ENCODE data around the gene COL18A1.
"Not testable (repeated sequence)": the region's sequence is repeated elsewhere in the genome, so short reads cannot be mapped to it uniquely, and the experiment has no call there.

COL18A1 gene

DNA sequence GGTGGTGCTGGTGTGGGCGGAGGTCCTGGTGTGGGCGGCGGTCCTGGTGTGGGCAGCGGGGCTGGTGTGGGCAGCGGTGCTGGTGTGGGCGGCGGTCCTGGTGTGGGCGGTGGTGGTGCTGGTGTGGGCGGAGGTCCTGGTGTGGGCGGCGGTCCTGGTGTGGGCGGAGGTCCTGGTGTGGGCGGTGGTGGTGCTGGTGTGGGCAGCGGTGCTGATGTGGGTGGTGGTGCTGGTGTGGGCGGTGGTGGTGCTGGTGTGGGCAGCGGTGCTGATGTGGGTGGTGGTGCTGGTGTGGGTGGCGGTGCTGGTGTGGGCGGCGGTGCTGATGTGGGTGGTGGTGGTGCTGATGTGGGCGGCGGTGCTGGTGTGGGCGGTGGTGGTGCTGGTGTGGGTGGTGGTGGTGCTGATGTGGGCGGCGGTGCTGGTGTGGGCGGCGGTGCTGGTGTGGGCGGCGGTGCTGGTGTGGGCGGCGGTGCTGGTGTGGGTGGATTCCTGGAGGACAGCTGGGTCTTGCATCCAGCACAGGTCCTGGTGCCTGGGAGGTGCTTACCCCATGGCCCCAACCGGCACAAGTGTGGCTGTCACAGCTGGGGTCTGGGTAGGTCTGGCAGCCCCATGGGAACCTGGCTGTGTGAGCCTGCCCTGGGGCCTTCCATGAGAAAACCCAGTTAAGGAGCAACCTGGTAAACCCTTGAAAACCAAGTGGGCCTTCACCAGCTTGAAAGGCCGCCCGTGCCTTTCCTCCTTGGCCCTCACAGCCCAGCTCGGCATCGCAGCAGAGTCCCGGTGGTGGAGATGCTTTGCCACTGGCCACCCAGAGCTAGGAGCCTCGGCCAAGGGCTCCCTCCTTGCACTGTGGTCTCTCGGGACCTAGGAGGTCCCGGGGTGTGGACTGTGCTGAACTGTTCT lies 38.0 kb downstream of the COL18A1 start:
- DNase-seq = not testable (repeated sequence)

DNA sequence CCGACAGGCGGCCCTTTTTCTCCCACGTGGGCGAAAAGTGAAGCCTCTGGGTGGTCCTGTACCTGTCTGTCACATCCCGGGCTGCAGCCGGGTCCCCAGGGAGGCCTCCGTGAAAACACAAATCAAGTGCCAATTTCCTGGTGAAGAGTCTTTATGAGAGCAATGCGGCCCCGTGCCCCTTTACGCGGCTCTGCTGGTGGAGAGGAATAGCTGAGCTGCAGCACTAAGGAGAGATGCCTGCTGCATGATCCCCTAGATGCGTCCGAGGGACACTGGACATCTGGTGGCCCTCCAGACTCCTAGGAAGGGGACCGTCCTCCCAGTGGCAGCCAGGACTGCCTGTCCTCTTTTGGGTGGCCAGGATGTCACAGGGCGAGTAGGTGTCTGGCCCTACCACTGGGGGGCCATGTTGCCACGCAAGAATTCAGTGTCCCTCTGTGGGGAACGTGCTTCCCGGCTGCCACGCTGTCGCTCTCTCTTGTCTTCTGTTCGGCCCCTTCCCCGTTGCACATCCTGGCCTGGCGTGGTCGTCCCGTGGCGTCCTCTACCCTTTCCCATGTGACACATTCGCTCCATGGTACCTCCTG lies 38.7 kb downstream of the COL18A1 start:
- no peak for DNase-seq

DNA sequence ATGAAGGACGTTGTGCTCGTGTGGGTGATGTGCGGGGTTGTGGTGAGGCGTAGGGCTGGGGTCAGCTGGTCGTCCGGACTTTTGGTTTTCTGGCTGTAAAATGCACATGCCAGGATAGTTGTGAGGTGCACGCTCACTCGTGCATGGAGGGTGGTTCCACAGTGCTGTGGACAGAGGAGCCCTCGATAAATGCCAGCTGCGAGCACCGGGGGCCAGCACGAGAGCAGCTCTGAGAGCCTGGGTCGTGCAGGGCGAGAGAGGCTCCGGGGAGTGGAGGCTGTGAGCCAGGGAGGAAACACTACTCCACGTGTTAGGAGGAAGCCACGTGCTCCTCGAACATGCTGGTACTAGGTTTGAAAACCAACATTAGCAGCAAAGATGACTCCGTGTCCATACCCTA lies 39.4 kb downstream of the COL18A1 start:
- no peak for DNase-seq

DNA sequence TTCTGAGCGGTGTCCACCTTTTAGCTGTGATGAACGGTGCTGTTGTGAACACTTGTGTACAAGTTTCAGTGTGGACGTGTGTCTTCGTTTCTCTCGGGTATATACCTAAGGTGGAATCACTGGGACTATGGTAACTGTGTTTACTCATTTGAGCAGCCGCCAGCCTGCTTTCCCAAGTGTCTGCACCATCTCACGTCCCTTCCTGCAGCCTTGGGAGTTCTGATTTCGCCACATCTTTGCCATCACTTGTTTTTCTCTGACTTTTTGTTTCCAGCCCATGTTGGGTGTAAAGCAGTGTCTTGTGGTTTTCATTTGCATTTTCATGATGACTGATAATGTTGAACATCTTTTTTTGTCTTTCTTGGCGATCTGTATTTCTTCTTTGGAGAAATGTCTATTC lies 40.4 kb downstream of the COL18A1 start:
- no peak for DNase-seq

DNA sequence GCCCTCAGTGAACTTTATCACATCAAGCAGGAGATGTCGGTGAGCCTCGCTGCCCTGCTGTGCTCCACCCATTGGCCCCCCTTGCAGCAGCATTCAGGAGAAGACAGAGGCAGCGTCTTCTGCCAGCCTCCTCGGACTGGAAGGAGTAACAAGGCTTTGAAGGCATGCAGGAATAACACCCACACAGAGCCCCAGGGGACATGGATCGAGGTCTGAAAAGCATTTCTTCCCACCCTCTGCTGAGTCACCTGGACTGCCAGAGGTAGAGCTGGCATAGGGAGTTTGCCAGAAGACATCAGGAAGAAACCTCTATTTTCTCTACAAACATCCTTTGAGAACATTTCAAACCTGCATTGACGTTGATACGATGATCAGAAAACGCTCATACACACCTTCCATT lies 42.9 kb downstream of the COL18A1 start:
- DNase-seq = no peak

DNA sequence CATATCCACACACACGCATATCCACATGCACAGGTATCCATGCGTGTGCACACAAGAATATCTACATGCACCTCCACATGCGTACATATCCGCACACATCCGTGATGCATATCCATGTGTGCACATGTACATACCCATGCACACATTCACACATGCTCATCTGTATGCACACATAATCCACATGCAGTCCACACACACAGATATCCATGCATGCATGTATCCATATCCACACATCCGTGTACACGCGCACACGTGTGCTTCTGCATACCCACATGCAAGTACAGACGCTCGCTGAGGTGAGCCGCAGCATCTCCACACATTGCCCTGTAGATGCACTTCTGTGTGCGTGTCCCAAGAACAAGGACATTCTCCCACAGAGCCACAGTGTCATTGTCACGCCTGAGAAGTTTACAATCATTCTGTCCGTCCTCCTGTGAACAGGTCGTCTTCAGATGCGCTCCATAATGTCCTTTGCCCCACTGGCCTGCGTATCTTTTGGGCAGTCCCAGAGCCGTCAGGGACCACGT lies 43.4 kb downstream of the COL18A1 start:
- DNase-seq = no peak

DNA sequence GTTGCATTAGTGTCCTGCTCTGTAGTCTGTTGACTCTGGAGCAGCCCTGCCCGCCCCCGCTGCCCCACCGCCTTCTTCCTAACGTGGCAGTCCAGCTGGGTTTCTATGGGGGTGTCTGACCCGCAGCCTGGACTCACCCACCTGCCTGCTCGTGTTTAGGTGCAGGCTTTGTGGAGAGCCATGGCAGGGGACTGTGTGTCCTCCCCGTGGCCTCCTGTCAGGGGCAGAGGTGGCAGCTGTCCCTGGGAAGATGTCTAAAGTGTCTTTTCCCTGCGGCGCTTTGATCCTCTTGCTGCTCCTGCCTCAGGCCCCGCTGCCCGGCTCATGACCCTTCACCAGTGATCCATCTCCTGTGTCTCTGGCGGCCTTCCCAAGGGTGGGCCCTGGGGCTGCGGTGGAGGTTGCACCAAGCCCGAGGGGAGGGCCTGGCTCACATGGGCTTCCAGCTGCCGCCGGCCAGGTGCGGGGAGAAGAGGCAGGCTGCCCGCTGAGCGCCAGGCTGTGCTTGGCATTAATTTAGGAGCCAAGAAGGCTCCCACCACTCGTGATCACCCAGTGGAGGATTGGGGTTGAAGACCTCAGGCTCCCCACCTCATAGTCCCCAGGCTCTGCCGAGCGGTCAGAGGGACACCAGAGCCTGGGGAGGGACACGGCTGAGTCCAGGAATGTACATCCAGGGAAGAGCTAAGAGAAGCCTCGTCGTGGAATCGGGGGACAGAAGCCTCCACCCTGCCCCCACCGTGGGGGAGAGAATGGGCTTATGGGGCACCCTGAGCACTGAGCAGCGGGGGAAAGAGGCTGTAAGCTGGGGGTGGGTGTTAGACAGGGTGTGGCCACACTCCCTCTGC lies 44.1 kb downstream of the COL18A1 start:
- DNase-seq = no peak

DNA sequence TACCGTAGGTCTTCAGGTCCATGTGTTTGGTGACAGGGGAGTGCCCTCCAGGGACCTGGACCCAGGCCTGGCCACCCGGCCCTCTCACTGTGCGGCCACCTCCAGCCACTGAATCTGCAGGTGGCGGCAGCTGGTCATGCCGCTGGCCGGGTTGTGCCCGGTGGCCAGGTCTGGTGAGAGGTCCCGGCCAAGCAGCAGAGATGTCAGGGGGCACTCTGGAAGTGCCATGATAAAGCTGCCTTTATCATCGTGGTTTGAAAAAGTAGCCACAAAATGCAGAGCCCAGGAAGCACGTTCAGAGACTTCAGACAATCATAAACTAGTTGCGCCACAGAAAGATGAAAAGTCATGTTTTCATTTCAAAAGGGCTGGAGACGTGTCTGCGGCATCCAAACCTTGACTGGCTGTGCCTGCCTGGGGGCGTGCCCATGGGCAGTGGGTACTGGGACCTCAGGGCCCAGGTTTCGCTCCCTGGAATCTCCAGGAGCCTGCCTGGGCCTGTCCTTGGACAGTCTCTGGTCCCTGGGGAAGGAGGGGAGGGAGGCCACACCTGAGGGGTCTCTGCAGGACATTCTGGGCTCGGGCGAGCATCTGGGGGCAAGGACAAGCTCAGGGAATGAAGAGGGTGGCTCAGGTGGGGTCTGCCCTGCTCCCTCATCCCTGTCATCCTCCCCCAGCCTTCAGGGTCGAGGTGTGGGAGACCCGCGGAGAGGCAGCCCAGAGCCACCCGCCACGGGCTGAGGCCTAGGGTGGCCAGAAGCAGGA lies 44.9 kb downstream of the COL18A1 start:
- no peak for DNase-seq

DNA sequence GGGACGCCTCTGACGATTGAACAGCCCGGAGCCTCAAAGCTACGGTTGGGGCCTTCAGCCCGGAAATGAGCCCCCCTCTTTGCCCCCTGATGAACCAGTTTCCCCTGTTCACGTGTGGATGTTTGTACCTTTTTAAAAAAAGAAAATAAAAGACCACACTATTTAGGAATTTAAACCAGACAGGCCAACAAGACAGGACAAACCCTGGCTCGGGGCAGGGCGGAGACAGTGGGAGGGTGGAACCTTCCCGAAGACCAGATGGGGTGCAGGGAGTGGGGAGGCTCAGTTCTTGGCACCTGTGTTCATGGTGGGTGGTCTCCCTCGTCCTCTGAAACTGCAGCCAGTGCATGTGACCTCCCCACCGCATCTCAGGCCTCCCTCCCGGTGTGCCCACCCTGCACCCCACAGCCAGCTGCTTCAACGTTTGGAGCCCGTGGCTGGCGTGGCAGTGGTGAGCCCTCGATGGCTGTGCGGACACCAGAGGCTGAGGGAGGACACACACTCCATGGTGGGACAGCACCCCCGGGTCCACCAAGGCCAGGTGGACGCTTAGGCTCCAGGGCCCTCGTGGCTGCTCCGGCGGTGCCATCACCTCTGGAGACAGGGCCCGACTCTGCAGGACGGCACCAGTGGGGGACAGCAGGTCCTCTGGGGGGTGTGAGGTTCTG lies 45.6 kb downstream of the COL18A1 start:
- DNase-seq = no peak

DNA sequence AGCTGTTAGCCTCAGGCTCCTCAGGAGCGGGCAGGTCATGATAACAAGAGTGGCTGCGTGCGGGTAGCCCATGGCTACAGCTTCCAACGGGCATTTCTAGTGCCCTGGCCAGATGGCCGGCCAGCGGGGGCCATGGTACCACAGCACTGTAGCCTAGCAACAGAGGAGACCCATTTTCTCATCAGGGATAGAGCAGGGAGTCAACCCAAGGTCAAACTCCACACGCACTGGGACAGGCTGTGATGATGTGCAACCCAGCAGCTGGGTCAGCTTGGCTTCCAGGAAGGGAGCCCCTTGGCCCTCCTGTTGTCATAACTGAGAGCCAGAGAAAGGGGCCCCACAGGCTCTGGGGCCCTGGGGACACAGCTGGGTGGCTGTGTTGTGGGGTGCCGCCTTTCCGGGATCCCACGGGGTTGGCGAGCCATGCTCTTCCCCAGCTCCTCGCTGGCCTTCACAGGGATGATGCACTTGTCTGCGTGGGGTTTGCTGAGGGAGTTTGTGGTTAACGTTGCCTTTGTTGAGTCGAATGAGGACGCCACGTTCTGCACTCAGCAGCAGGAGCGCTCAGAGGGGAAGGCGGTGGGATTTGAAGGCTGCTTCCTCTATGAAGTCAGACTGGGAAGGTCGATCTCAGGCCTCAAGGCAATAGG lies 46.3 kb downstream of the COL18A1 start:
- no peak for DNase-seq

DNA sequence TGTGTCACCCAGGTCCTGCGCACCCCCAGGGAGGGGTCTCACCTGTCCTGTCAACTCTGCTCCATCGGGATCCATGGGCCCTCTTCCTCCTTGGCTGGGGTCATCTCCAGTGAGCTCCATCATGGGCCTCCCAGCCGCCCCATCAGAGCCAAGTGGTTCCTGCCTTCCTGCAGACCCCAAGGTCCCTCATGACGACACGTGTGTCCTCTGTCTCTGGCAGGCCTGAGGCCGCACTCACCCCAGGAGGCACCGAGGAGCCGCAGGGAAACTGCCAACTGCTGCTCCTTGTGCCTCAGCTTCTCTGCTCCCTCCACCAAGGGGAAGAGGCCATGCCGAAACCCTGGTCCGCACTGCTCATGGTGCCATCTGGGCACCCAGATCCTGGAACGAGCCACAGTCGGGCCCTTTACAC lies 46.8 kb downstream of the COL18A1 start:
- no peak for DNase-seq

DNA sequence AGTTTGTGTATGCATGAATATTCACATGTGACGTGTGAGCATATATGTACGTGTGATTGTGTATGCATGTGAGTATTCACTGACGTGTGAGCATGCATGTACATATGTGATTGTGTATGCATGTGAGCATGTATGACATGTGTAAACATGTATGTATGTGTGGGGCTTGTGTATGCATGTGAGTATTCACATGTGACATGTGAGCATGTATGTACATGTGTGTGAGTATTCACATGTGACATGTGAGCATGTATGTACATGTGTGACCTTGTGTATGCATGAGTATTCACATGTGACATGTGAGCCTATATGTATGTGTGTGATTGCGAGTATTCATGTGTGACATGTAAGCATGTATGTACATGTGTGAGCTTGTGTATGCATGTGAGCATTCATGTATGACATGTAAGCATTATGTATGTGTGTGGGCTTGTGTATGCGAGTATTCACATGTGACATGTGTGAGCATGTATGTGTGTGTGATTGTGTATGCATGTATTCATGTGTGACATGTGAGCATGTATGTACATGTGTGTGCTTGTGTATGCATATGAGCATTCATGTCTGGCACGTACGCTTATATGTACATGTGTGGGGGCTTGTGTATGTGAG lies 47.8 kb downstream of the COL18A1 start:
- DNase-seq = no peak

DNA sequence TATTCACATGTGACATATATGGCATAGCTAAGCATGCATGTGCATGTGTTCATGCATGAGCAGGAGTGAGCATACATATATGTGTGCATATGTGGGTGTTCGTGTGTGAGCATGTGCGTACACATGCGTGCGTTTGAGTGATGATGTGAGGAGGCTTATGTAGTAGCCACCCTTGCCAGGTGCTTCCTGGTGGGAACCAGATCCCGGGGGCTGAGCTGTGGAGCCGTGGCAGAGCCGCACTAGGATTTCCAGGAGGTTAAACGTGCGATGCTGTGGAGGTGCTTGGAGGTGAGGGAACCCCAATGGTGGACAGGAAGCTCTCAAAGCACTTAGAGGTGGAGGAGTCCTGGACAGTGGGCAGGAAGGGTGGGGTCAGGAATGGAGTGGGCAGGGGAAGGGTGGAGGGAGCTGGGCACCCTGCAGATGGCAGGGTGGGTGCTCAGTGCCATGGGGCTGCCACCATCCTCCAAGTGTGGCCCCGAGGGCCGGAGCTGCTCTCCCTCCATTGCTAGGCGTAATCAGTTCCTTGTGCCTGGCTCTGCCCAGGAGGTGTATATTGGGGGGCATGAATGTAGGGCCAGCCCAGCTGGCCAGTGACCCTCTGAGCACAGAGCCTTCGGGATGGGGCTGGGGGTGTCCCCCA lies 48.5 kb downstream of the COL18A1 start:
- no peak for DNase-seq

DNA sequence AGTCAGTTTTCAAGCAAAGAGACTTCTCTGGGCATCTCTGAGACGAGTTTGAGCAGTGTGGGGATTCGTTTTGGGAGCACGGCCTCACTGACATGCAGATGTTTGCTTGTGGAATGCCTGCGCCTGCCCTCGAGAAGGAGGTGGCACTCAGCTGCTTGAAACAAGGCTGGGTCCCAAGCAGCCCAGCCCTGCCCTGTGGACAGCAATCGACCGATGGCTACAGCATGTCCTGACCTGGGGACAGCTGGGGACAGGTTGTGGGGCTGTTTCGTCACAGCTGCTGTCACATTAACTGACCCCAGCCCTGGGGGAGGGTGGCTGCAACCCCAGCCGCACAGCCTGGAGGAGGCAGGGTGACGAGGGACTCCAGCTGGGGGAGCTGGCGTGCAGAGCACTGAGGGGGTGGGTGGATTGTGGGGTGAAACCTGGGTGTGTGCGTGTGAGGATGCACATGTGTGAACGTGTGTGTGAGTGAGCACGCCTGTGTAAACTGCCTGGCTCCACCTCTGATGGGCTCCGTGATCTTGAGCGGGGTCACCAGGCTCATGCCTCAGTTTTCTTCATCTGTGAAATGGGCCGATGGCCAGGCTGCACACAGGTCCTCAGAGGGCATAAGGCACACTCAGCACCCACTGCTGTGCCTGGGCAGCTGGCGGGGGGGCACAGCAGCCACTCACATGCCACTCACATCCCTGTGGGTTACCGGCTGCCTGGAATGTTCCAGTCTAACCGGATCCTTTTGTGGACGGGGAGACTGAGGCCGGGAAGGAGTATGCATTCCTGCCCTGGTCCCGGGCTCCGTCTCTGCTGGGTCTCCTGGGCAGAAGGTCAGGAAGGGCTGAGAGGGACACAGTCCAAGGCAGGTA lies 49.3 kb downstream of the COL18A1 start:
- DNase-seq = no peak

DNA sequence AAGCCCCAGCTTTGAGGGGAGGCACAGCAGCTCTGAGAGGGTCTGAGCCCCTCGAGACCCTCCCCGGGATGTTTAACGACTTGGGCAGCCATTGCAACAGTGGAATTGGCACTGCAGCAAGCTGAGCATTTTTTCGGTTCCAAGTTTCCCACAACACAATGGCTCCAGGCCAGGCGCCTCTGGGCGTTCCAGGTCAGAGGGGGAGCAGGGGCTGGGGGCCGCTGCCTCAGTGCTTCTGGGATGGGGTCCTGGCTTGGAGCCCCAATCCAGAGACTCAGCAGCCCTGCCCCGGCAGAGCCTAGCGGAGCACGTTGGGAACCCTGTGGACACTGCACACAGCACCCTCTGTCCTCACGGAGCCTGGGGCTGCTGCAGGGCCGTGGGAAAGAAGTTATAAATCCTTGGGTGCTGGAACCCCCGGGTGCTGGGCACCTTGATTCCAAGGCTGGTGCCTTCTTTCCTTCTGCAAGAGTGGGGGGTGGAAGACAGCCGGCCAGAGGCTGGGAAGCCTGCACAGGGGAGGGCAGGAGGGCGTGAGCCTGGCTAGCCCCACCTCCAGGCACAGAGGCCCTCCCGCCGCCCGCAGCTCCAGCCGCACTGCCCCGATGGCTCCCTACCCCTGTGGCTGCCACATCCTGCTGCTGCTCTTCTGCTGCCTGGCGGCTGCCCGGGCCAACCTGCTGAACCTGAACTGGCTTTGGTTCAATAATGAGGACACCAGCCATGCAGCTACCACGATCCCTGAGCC lies 50.1 kb downstream of the COL18A1 start:
- DNase-seq = no peak

DNA sequence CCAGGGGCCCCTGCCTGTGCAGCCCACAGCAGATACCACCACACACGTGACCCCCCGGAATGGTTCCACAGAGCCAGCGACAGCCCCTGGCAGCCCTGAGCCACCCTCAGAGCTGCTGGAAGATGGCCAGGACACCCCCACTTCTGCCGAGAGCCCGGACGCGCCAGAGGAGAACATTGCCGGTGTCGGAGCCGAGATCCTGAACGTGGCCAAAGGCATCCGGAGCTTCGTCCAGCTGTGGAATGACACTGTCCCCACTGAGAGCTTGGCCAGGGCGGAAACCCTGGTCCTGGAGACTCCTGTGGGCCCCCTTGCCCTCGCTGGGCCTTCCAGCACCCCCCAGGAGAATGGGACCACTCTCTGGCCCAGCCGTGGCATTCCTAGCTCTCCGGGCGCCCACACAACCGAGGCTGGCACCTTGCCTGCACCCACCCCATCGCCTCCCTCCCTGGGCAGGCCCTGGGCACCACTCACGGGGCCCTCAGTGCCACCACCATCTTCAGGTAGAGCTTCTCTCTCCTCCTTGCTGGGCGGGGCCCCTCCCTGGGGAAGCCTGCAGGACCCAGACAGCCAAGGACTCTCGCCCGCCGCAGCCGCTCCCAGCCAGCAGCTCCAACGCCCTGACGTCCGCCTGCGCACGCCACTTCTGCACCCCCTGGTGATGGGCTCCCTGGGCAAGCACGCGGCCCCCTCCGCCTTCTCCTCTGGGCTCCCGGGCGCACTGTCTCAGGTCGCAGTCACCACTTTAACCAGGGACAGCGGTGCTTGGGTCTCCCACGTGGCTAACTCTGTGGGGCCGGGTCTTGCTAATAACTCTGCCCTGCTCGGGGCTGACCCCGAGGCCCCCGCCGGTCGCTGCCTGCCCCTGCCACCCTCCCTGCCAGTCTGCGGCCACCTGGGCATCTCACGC lies 51.0 kb downstream of the COL18A1 start:
- DNase-seq = no peak

DNA sequence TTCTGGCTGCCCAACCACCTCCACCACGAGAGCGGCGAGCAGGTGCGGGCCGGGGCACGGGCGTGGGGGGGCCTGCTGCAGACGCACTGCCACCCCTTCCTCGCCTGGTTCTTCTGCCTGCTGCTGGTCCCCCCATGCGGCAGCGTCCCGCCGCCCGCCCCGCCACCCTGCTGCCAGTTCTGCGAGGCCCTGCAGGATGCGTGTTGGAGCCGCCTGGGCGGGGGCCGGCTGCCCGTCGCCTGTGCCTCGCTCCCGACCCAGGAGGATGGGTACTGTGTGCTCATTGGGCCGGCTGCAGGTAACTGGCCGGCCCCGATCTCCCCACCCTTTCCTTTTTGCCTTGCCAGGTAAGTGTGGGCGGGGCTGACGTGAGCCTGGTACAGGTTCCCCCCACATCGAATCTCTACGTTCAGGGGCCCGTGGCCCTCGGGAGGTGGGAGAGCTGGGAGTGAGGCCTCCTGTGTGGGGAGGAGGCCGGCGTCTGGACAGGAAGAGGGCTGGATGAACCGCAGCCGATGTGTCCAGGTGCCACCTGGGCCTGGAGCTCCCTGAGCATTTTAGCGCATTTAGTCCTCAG lies 51.7 kb downstream of the COL18A1 start:
- DNase-seq = no peak
